Spleen (tissue), 11 donors: ENCODE data around the gene SV2B. TPM values are rescaled to one million over a fixed set of nuclear protein-coding genes. Genes with fewer than 3 reads are reported as not detected.

Experiments used
- DNase-seq: peaks from one replicate; pipeline ENCODE4 v3.0.0-alpha.2; 2020
- H3K27ac ChIP-seq, 8 donors: fragments of 200-600 bp; sonication (generic) in 7 of 8; 1 replicate in 4 of 8; 2 replicates in 4 of 8; pipeline versions ENCODE4 v1.5.0 to v1.8.0; 2016 to 2021; ENCODE audit warnings: inconsistent platforms in 4 of 8, mild to moderate bottlenecking in 4 of 8, moderate library complexity in 1 of 8
- H3K27me3 ChIP-seq, 7 donors: fragments of 200-600 bp; sonication (generic) in 6 of 7; replicated peaks in 1 of 7; 1 replicate in 4 of 7; 2 replicates in 3 of 7; pipeline versions ENCODE4 v1.5.0 to v1.8.0; 2016 to 2021; ENCODE audit warnings: inconsistent platforms in 3 of 7, mild to moderate bottlenecking in 1 of 7
- H3K36me3 ChIP-seq, 6 donors: fragments of 200-600 bp; sonication (generic) in 5 of 6; 1 replicate in 4 of 6; 2 replicates in 2 of 6; pipeline versions ENCODE4 v1.5.0 to v1.8.0; 2016 to 2021; ENCODE audit warnings: inconsistent platforms in 2 of 6
- H3K4me1 ChIP-seq, 6 donors: fragments of 200-600 bp; sonication (generic) in 5 of 6; 1 replicate in 3 of 6; 2 replicates in 3 of 6; pipeline versions ENCODE4 v1.5.0 to v1.8.0; 2016 to 2021; ENCODE audit warnings: inconsistent platforms in 3 of 6
- H3K4me3 ChIP-seq, 8 donors: fragments of 200-600 bp; sonication (generic) in 7 of 8; 1 replicate in 4 of 8; 2 replicates in 4 of 8; pipeline versions ENCODE4 v1.5.0 to v1.8.0; 2016 to 2021; ENCODE audit warnings: inconsistent platforms in 4 of 8, mild to moderate bottlenecking in 4 of 8, moderate library complexity in 2 of 8
- H3K9me3 ChIP-seq, 8 donors: fragments of 200-600 bp; sonication (generic) in 7 of 8; 1 replicate in 4 of 8; 2 replicates in 4 of 8; pipeline versions ENCODE4 v1.5.0 to v1.8.0; 2016 to 2021; ENCODE audit warnings: inconsistent platforms in 4 of 8
- POLR2A ChIP-seq, 3 donors: fragments of 450-650 bp; IDR thresholded peaks; one replicate each; pipeline ENCODE4 v1.5.1; 2017; ENCODE audit warnings: antibody characterized with exemption in 3 of 3, mild to moderate bottlenecking in 1 of 3
- POLR2AphosphoS5 ChIP-seq, 3 donors: sonication (generic); formaldehyde crosslinking; IDR thresholded peaks; one replicate each; pipeline ENCODE4 v1.5.1; 2017; ENCODE audit warnings: antibody characterized with exemption in 3 of 3
- WGBS, 5 donors: extraction: QIAGEN DNeasy Blood & Tissue Kit in 3 of 5; methylation state at CpG; one replicate each; pipeline versions ENCODE4 v1.1.5 to v1.1.7; 2013 to 2018; 5-methylcytosine and 5-hydroxymethylcytosine counted together
- intact Hi-C: fragments of 100-400 bp; cut with DNase I; formaldehyde crosslinking; loops from one replicate; pipeline ENCODE4 v1.15.0; 2023; ENCODE audit warnings: low total_unique reads
- polyA plus RNA-seq, 3 donors: library from polyadenylated mRNA; stranded (reverse); fragments of 200-250 nt; gene quantifications; one replicate each; pipeline ENCODE4 v1.2.1, GENCODE V29; 2013
- total RNA-seq, 7 donors: library from RNA; depleted of rRNA in 3 of 7; stranded (reverse); fragments of >200 nt in 3 of 7; fragmentation: NEBNext Ultra II Directional in 4 of 7; extraction: Animal tissue kit (Norgen Biotek cat#: 25700) in 4 of 7; gene quantifications; one replicate each; pipeline versions ENCODE4 v1.1.0 to v1.2.1, GENCODE V29; 2016 to 2021
- TF ChIP-seq, protein P1 (sequence below), 11 experiments: fragments of 200-600 bp in 7 of 11; fragments of 450-650 bp in 4 of 11; sonication (generic) in 4 of 11; IDR thresholded peaks in 8 of 11; conservative IDR thresholded peaks in 3 of 11; 1 replicate in 7 of 11; 2 replicates in 4 of 11; pipeline versions ENCODE4 v1.4.0 to v1.8.0; 2016 to 2021; ENCODE audit warnings: antibody characterized with exemption in 11 of 11, inconsistent platforms in 4 of 11, mild to moderate bottlenecking in 1 of 11
- donor health status: healthy with polysubstance abuse.
- donor health status: DM: no; HTN: no; CAD: no; lungs with moderate emphysema.
- donor health status: DM: no; HTN: no; CAD: no.
- donor health status: Bipolar disorder and iron deficiency.
- donor health status: healthy.
- donor health status: DM: no; HTN: no; CAD: no.
- donor health status: DM: yes; HTN: yes; CAD: no.

Gene SV2B
- total and polyA plus RNA-seq, 10 donors, result 0.07 to 1.2 (median 0.48) TPM

- peaks cover 0 to 4% (median 0%) of the 10 kb centered on the region in 6 donors for H3K4me1 ChIP-seq
- 63 to 76% (median 65%) methylated on average over 6 of the region's 6 CpGs for WGBS, 5 donors
- no peaks in the 10 kb centered on the region for H3K9me3 ChIP-seq
- intact Hi-C loops, result no loop called here
- DNase-seq, result no peak
- H3K4me3 ChIP-seq, result no peak overlapping the region
- H3K27ac ChIP-seq, result no peak overlapping the region
- peaks cover 0 to 48% (median 0%) of the 10 kb centered on the region in 7 donors for H3K27me3 ChIP-seq
- TF ChIP-seq, protein P1, sequence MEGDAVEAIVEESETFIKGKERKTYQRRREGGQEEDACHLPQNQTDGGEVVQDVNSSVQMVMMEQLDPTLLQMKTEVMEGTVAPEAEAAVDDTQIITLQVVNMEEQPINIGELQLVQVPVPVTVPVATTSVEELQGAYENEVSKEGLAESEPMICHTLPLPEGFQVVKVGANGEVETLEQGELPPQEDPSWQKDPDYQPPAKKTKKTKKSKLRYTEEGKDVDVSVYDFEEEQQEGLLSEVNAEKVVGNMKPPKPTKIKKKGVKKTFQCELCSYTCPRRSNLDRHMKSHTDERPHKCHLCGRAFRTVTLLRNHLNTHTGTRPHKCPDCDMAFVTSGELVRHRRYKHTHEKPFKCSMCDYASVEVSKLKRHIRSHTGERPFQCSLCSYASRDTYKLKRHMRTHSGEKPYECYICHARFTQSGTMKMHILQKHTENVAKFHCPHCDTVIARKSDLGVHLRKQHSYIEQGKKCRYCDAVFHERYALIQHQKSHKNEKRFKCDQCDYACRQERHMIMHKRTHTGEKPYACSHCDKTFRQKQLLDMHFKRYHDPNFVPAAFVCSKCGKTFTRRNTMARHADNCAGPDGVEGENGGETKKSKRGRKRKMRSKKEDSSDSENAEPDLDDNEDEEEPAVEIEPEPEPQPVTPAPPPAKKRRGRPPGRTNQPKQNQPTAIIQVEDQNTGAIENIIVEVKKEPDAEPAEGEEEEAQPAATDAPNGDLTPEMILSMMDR (IDR thresholded peaks at IDR 0.05 in 8 of 11, conservative IDR thresholded peaks at IDR 0.05 in 3 of 11), result no peak
- TF ChIP-seq POLR2AphosphoS5 (IDR thresholded peaks at IDR 0.05) (no peak), POLR2A (IDR thresholded peaks at IDR 0.05) (no peak)
- no peaks in the 10 kb centered on the region for H3K36me3 ChIP-seq
These were observed 87.0 kb downstream of the SV2B start for GRCh38 chr15:91186904-91187656.

GRCh38 chr15:91192285-91192684 lies 92.2 kb downstream of the SV2B start:
- peaks cover 0 to 65% (median 0%) of the 10 kb centered on the region in 7 donors for H3K27me3 ChIP-seq
- H3K36me3 ChIP-seq, result no peaks in the 10 kb centered on the region
- no peaks in the 10 kb centered on the region for H3K9me3 ChIP-seq
- H3K4me3 ChIP-seq, result no peak overlapping the region
- intact Hi-C loops, result no loop called here
- H3K4me1 ChIP-seq, result no peaks in the 10 kb centered on the region
- 79 to 87% (median 83%) methylated on average over 1 of the region's 1 CpG for WGBS, 5 donors
- no peak for DNase-seq
- no peak for TF ChIP-seq POLR2AphosphoS5 (IDR thresholded peaks at IDR 0.05)
- TF ChIP-seq POLR2A (IDR thresholded peaks at IDR 0.05), result no peak
- TF ChIP-seq, protein P1 (IDR thresholded peaks at IDR 0.05 in 8 of 11, conservative IDR thresholded peaks at IDR 0.05 in 3 of 11), result no peak
- no peak overlapping the region for H3K27ac ChIP-seq

DNA sequence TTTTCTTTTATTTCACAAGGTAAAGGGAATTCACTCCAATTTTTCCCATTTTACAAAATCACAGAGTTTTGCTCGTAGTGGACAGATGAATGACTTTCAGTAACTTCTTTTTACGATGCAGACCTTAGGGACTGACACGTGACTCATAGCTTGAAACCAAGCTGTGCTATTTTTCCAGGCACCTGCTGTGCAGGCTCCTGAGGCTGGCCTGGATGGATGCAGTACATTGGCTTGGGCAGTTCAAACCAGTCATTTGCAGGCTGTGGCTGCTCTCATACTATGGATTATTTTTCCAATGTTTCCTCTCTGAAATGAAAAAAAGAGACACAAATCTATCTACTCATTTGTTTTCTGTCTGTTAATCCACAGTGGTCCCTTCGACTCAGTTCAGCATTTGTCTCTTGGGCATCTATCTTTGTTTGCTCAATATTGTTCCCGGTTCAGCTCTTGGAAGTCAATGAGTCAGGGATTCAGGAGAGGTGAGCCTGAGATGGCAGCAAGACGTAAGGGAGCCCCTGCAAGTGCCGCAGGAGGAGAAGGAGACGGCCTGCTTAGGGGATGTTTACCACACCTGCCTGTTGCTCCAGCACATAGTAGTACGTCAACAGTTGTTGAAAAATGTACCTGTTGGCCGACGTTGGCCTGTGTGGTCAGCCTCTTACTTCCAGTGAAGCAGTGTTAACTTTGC lies 92.8 kb downstream of the SV2B start:
- DNase-seq, result no peak
- Histone ChIP-seq H3K9me3 (no peaks in the 10 kb centered on the region), H3K27me3 (peaks cover 0 to 65% (median 0%) of the 10 kb centered on the region in 7 donors), H3K27ac (no peak overlapping the region), H3K4me3 (no peak overlapping the region), H3K36me3 (no peaks in the 10 kb centered on the region), H3K4me1 (peaks cover 0 to 4% (median 0%) of the 10 kb centered on the region in 6 donors)
- 81 to 87% (median 83%) methylated on average over 11 of the region's 11 CpGs for WGBS, 5 donors
- intact Hi-C loops, result no loop called here
- TF ChIP-seq POLR2A (IDR thresholded peaks at IDR 0.05) (no peak), POLR2AphosphoS5 (IDR thresholded peaks at IDR 0.05) (no peak)
- TF ChIP-seq, protein P1 (IDR thresholded peaks at IDR 0.05 in 8 of 11, conservative IDR thresholded peaks at IDR 0.05 in 3 of 11), result no peak

- no peak overlapping the region for H3K27ac ChIP-seq
- H3K4me1 ChIP-seq, result peaks cover 0 to 6% (median 0%) of the 10 kb centered on the region in 6 donors
- DNase-seq, result no peak
- no peak for TF ChIP-seq POLR2A (IDR thresholded peaks at IDR 0.05)
- TF ChIP-seq, protein P1 (IDR thresholded peaks at IDR 0.05 in 8 of 11, conservative IDR thresholded peaks at IDR 0.05 in 3 of 11), result no peak
- no peak for TF ChIP-seq POLR2AphosphoS5 (IDR thresholded peaks at IDR 0.05)
- H3K4me3 ChIP-seq, result no peak overlapping the region
- intact Hi-C loops, result no loop called here
- no peaks in the 10 kb centered on the region for H3K9me3 ChIP-seq
- WGBS, 5 donors, result 32 to 56% (median 37%) methylated on average over 2 of the region's 2 CpGs
- peaks cover 0 to 65% (median 0%) of the 10 kb centered on the region in 7 donors for H3K27me3 ChIP-seq
- H3K36me3 ChIP-seq, result no peaks in the 10 kb centered on the region
These were observed 93.3 kb downstream of the SV2B start for GRCh38 chr15:91193378-91193720.
